ENCODE results near the gene PIEZO1.

Gene PIEZO1

GRCh38 chr16:88691129-88691813 lies 93.7 kb downstream of the PIEZO1 start:
- no peak for DNase-seq (ENCODE audit: low read depth)

GRCh38 chr16:88690341-88691128 lies 94.5 kb downstream of the PIEZO1 start:
- DNase-seq (ENCODE audit: low read depth) = no peak

- DNase-seq (ENCODE audit: low read depth) = no peak
Observed at GRCh38 chr16:88688013-88688778, 96.8 kb downstream of the PIEZO1 start.

- DNase-seq (ENCODE audit: low read depth) = no peak
Observed at GRCh38 chr16:88687676-88688012, 97.4 kb downstream of the PIEZO1 start.

GRCh38 chr16:88687254-88687576 lies 97.8 kb downstream of the PIEZO1 start:
- DNase-seq (ENCODE audit: low read depth) = no peak

GRCh38 chr16:88686439-88687253 lies 98.4 kb downstream of the PIEZO1 start, which contains the start of gene SNAI3:
Gene SNAI3, minus strand, starts transcription at chr16:88686507. Its CDS starts 101 bp downstream, at chr16:88686406.
- no peak for DNase-seq (ENCODE audit: low read depth)

- no peak for DNase-seq (ENCODE audit: low read depth)
Observed at GRCh38 chr16:88686062-88686438, 99.0 kb downstream of the PIEZO1 start.

GRCh38 chr16:88685156-88686061 lies 99.6 kb downstream of the PIEZO1 start:
- DNase-seq (ENCODE audit: low read depth) = no peak

- DNase-seq (ENCODE audit: low read depth) = no peak
Observed at GRCh38 chr16:88684569-88685155, 100.4 kb downstream of the PIEZO1 start.

- DNase-seq (ENCODE audit: low read depth) = no peak
Observed at GRCh38 chr16:88681709-88682451, 103.1 kb downstream of the PIEZO1 start.

- DNase-seq (ENCODE audit: low read depth) = no peak
Observed at GRCh38 chr16:88681084-88681680, 103.8 kb downstream of the PIEZO1 start.

GRCh38 chr16:88680554-88681083 lies 104.4 kb downstream of the PIEZO1 start:
- no peak for DNase-seq (ENCODE audit: low read depth)

- no peak for DNase-seq (ENCODE audit: low read depth)
Observed at GRCh38 chr16:88678224-88678979, 106.6 kb downstream of the PIEZO1 start.

- no peak for DNase-seq (ENCODE audit: low read depth)
Observed at GRCh38 chr16:88677721-88678120, 107.3 kb downstream of the PIEZO1 start.

- no peak for DNase-seq (ENCODE audit: low read depth)
Observed at GRCh38 chr16:88676502-88677242, 108.3 kb downstream of the PIEZO1 start.

- DNase-seq (ENCODE audit: low read depth) = no peak
Observed at GRCh38 chr16:88673716-88674379, 111.2 kb downstream of the PIEZO1 start.

- DNase-seq (ENCODE audit: low read depth) = no peak
Observed at GRCh38 chr16:88672776-88673175, 112.2 kb downstream of the PIEZO1 start.

Measured in GM04503 (cell line).